ENCODE results near the gene XXYLT1.

The XXYLT1 gene

GRCh38 chr3:195125646-195126045 lies 145.3 kb downstream of the XXYLT1 start:
- DNase-seq: no peak

- no peak for DNase-seq
Observed at GRCh38 chr3:195124378-195124992, 146.5 kb downstream of the XXYLT1 start.

- peak in 1 of 2 experiments; percentile 65 for DNase-seq
Observed at GRCh38 chr3:195123281-195123691, 147.7 kb downstream of the XXYLT1 start.

- no peak for DNase-seq
Observed at GRCh38 chr3:195122261-195122660, 148.7 kb downstream of the XXYLT1 start.

GRCh38 chr3:195120267-195120601 lies 150.7 kb downstream of the XXYLT1 start:
- no peak for DNase-seq

GRCh38 chr3:195119461-195120266 lies 151.3 kb downstream of the XXYLT1 start:
- DNase-seq: no peak

- DNase-seq: no peak
Observed at GRCh38 chr3:195118671-195119070, 152.3 kb downstream of the XXYLT1 start.

- no peak for DNase-seq
Observed at GRCh38 chr3:195117978-195118581, 152.9 kb downstream of the XXYLT1 start.

- DNase-seq: no peak
Observed at GRCh38 chr3:195116407-195117185, 154.4 kb downstream of the XXYLT1 start.

- DNase-seq: no peak
Observed at GRCh38 chr3:195115600-195116406, 155.2 kb downstream of the XXYLT1 start.

GRCh38 chr3:195114786-195115599 lies 156.0 kb downstream of the XXYLT1 start:
- DNase-seq: no peak

- peak; percentile 32 to 89 for DNase-seq
Observed at GRCh38 chr3:195113536-195114425, 157.2 kb downstream of the XXYLT1 start.

GRCh38 chr3:195113048-195113447 lies 157.9 kb downstream of the XXYLT1 start:
- DNase-seq: peak in 1 of 2 experiments; percentile 39

GRCh38 chr3:195112361-195112791 lies 158.6 kb downstream of the XXYLT1 start:
- no peak for DNase-seq

- no peak for DNase-seq
Observed at GRCh38 chr3:195111766-195112165, 159.2 kb downstream of the XXYLT1 start.

- DNase-seq: no peak
Observed at GRCh38 chr3:195111319-195111705, 159.6 kb downstream of the XXYLT1 start.

GRCh38 chr3:195110647-195111318 lies 160.2 kb downstream of the XXYLT1 start:
- no peak for DNase-seq

GRCh38 chr3:195109098-195109657 lies 161.8 kb downstream of the XXYLT1 start:
- DNase-seq: no peak

GRCh38 chr3:195107593-195107992 lies 163.4 kb downstream of the XXYLT1 start:
- no peak for DNase-seq

Data from NCI-H446 (cell line).